ENCODE results near the gene PC.

GRCh38 chr11:66888282-66888681, 69.9 kb downstream of the PC start:
- no peak for TF ChIP-seq CTCF (IDR thresholded peaks at IDR 0.05 in 8 of 11, conservative IDR thresholded peaks at IDR 0.05 in 3 of 11)
- TF ChIP-seq POLR2A (IDR thresholded peaks at IDR 0.05), result no peak
